Measurements from ENCODE around the gene RPUSD2. TPM values are rescaled to one million over a fixed set of nuclear protein-coding genes. Genes with fewer than 3 reads are reported as not detected.

RPUSD2 gene
- total and polyA plus RNA-seq, 3 donors from 2014 or later, result 9.0 to 14.9 (median 12.3) TPM

DNA sequence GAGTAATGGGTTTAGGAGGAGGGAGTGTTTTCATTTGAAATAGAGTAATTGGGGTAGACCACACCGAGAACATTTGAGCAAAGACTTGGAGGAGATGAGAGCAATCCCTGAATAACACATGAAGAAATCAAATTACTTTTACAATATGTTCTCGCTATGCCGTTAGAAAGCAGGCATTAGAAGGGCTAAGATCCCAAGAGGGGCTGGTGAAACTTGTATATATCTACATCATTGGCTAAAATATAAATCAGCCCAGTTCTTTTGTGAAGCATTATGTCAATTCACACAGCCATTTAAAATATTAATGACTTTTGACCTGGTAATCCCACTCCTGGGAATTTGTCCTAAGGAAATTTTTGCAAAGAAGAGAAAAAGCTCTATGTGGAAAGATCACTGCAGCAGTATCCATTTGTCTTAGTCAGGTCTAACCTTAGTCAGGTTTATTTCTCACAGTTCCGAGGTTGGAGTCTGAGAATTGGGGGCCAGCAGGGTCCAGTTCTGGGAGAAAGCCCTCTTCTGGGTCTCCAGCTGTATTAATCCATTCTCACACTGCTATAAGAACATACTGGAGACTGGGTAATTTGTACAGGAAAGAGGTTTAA is 35.2 kb upstream of the RPUSD2 start:
- intact Hi-C loops (cut with DNase I; ENCODE audit: low total_unique reads), result no loop called here
- Histone ChIP-seq H3K27me3 (no peaks in the 10 kb centered on the region), H3K36me3 (ENCODE audit: low read depth, missing control alignments) (no peaks in the 10 kb centered on the region), H3K4me1 (no peaks in the 10 kb centered on the region), H3K9me3 (no peaks in the 10 kb centered on the region), H3K4me3 (no peak overlapping the region), H3K27ac (no peak overlapping the region)
- 93 to 98% methylated on average over 4 of the region's 4 CpGs for WGBS, 2 donors
- TF ChIP-seq, protein P1, sequence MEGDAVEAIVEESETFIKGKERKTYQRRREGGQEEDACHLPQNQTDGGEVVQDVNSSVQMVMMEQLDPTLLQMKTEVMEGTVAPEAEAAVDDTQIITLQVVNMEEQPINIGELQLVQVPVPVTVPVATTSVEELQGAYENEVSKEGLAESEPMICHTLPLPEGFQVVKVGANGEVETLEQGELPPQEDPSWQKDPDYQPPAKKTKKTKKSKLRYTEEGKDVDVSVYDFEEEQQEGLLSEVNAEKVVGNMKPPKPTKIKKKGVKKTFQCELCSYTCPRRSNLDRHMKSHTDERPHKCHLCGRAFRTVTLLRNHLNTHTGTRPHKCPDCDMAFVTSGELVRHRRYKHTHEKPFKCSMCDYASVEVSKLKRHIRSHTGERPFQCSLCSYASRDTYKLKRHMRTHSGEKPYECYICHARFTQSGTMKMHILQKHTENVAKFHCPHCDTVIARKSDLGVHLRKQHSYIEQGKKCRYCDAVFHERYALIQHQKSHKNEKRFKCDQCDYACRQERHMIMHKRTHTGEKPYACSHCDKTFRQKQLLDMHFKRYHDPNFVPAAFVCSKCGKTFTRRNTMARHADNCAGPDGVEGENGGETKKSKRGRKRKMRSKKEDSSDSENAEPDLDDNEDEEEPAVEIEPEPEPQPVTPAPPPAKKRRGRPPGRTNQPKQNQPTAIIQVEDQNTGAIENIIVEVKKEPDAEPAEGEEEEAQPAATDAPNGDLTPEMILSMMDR (IDR thresholded peaks at IDR 0.05), result no peak
- no peak for TF ChIP-seq POLR2A (IDR thresholded peaks at IDR 0.05)
- DNase-seq, result no peak

DNA sequence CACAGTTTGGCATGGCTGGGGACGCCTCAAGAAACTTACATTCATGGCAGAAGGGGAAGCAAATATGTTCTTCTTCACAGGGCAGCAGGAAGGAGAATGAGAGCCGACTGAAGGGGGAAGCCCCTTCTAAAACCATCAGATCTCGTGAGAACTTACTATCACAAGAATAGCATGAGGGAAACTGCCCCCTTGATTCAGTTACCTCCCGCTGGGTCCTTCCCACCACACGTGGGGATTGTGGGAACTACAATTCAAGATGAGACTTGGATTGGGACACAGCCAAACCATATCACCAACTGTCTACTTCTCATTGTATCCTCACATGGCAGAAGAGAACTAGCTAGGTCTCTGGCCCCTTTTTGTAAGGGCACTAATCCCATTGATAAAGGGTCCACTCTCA is 34.7 kb upstream of the RPUSD2 start:
- no peak overlapping the region for H3K4me3 ChIP-seq
- no peaks in the 10 kb centered on the region for H3K36me3 ChIP-seq (ENCODE audit: low read depth, missing control alignments)
- 74% methylated on average over 5 of the region's 5 CpGs for WGBS, 2 donors
- no peaks in the 10 kb centered on the region for H3K27me3 ChIP-seq
- no peak for TF ChIP-seq POLR2A (IDR thresholded peaks at IDR 0.05)
- TF ChIP-seq, protein P1 (IDR thresholded peaks at IDR 0.05), result no peak
- intact Hi-C loops (cut with DNase I; ENCODE audit: low total_unique reads), result no loop called here
- H3K4me1 ChIP-seq, result no peaks in the 10 kb centered on the region
- no peak for DNase-seq
- no peaks in the 10 kb centered on the region for H3K9me3 ChIP-seq
- H3K27ac ChIP-seq, result no peak overlapping the region

DNA sequence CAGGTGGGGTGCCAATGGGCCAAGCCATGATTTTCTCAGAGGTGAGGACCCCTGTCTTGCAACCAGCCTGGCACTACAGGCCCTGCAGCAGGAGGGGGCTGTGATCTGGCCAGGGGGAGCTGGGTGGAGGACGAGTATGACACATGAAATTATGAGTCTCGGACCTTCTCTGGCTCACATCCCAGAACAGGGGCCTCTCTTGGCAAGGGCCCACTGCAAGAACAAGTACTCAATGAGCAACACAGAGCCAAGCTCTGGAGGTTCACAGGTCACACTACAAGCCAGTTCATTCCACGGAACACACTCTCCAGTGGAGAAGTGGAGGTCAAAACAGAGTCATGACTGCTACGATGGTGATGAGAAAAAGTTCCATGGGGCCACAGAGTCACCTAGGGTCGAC is 32.6 kb upstream of the RPUSD2 start:
- 59 to 60% methylated on average over 5 of the region's 5 CpGs for WGBS, 2 donors
- H3K4me1 ChIP-seq, result no peaks in the 10 kb centered on the region
- intact Hi-C loops (cut with DNase I; ENCODE audit: low total_unique reads), result no loop called here
- no peak overlapping the region for H3K27ac ChIP-seq
- H3K4me3 ChIP-seq, result no peak overlapping the region
- H3K9me3 ChIP-seq, result no peaks in the 10 kb centered on the region
- TF ChIP-seq POLR2A (IDR thresholded peaks at IDR 0.05), result no peak
- TF ChIP-seq, protein P1 (IDR thresholded peaks at IDR 0.05), result no peak
- DNase-seq, result no peak
- no peaks in the 10 kb centered on the region for H3K27me3 ChIP-seq
- no peaks in the 10 kb centered on the region for H3K36me3 ChIP-seq (ENCODE audit: low read depth, missing control alignments)

DNA sequence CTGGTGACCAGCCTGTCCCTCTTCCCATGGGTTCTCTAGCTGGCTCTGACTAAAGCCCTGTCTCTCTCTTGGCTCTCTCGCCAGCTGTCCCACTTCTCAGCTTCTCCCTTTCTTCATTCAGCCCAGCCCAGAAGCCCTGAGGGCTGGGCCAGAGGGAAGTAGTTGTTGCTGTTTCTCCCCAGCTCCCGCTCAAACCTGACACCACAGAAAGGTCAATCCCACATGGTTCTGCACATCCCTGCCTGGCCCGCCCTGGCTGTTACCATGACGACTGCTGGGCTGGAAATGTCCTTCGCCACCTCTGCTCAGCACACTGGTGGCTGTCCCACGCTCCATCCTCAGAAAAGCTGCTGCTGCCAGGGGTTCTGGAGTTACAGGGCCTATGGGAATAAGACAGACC is 30.1 kb upstream of the RPUSD2 start:
- DNase-seq, result no peak
- Histone ChIP-seq H3K27me3 (no peaks in the 10 kb centered on the region), H3K4me3 (no peak overlapping the region), H3K36me3 (ENCODE audit: low read depth, missing control alignments) (no peaks in the 10 kb centered on the region), H3K27ac (no peak overlapping the region), H3K4me1 (no peaks in the 10 kb centered on the region), H3K9me3 (no peaks in the 10 kb centered on the region)
- WGBS, 2 donors, result 94 to 97% methylated on average over 6 of the region's 6 CpGs
- intact Hi-C loops (cut with DNase I; ENCODE audit: low total_unique reads), result no loop called here
- TF ChIP-seq, protein P1 (IDR thresholded peaks at IDR 0.05), result no peak
- no peak for TF ChIP-seq POLR2A (IDR thresholded peaks at IDR 0.05)

DNA sequence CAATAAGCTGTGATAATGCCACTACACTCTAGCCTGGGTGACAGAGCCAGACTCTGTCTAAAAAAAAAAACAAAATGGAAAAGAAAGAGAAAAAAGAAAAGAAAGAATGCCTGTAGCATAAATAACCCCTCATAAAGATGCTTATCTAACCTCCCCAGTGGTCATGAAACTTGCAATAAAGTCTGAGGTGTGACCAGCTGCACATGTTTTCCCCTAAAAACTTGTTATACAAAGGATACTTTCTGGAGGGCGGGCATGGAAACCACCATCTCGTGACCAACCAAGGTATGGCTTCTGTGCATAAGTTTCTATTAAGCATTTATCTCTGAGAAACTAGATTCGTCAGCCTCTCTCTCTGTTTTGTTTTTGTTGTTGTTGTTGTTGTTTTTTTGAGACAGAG is 26.0 kb upstream of the RPUSD2 start:
- intact Hi-C loops (cut with DNase I; ENCODE audit: low total_unique reads), result no loop called here
- 92 to 94% methylated on average over 3 of the region's 3 CpGs for WGBS, 2 donors
- H3K4me3 ChIP-seq, result no peak overlapping the region

More for the DNA sequence above, 26.0 kb upstream of the RPUSD2 start:
- Histone ChIP-seq H3K27ac (no peak overlapping the region), H3K27me3 (no peaks in the 10 kb centered on the region), H3K4me1 (no peaks in the 10 kb centered on the region), H3K36me3 (ENCODE audit: low read depth, missing control alignments) (no peaks in the 10 kb centered on the region), H3K9me3 (no peaks in the 10 kb centered on the region)
- TF ChIP-seq, protein P1 (IDR thresholded peaks at IDR 0.05), result no peak
- no peak for TF ChIP-seq POLR2A (IDR thresholded peaks at IDR 0.05)
- no peak for DNase-seq
